ENCODE measurements around the gene PRAMEF17. TPM values are rescaled to one million over a fixed set of nuclear protein-coding genes. Genes with fewer than 3 reads are reported as not detected.
"Not testable (repeated sequence)": the region's sequence is repeated elsewhere in the genome, so short reads cannot be mapped to it uniquely, and the experiment has no call there.

Gene PRAMEF17
- total and polyA plus RNA-seq, 2 of the 8 experiments (the other 6 are each of a cell fraction or from before 2014, with no cell fraction given) = not detected

- H3K27ac ChIP-seq (ENCODE audit: low read depth, low read length); CTCF ChIA-PET (ENCODE audit: partially characterized antibody); H4K20me1 ChIP-seq (replicated peaks in 1 of 2; ENCODE audit: control insufficient read depth in 1 of 2, insufficient read depth in 2 of 2, low read length in 2 of 2); H3K27me3 ChIP-seq (replicated peaks in 1 of 4; ENCODE audit: control insufficient read depth in 3 of 4, extremely low read depth in 1 of 4, insufficient read depth in 3 of 4, low read length in 3 of 4); H3K18ac ChIP-seq (ENCODE audit: extremely low read depth, low read length); H3K23ac ChIP-seq (ENCODE audit: insufficient read length); H3K79me1 ChIP-seq (ENCODE audit: low read depth, low read length); H4K8ac ChIP-seq (ENCODE audit: extremely low read depth, insufficient read depth, low read length); POLR2A ChIA-PET (ENCODE audit: partially characterized antibody); H3K9ac ChIP-seq (replicated peaks in 1 of 4; ENCODE audit: extremely low read depth in 1 of 4, low read depth in 3 of 4, low read length in 3 of 4); H3K36me3 ChIP-seq (ENCODE audit: control insufficient read depth in 2 of 4, insufficient read depth in 4 of 4, low read length in 3 of 4); H2AK5ac ChIP-seq (ENCODE audit: low read depth, low read length); H3K79me2 ChIP-seq (ENCODE audit: control insufficient read depth in 1 of 2, insufficient read depth in 2 of 2, low read length in 2 of 2); H3K4me1 ChIP-seq (replicated peaks in 1 of 4; ENCODE audit: control insufficient read depth in 3 of 4, insufficient read depth in 4 of 4, low read length in 3 of 4); H2AFZ ChIP-seq (ENCODE audit: low read length); H2BK5ac ChIP-seq (ENCODE audit: low read depth, low read length); H3K4me2 ChIP-seq (ENCODE audit: insufficient read depth in 1 of 2, low read depth in 2 of 2, low read length in 2 of 2); H4K5ac ChIP-seq (ENCODE audit: insufficient read length, low read depth, low read length); H2BK15ac ChIP-seq (ENCODE audit: low read length); H3K4me3 ChIP-seq (ENCODE audit: extremely low read depth in 1 of 4, insufficient read depth in 2 of 4, low read depth in 3 of 4, low read length in 4 of 4); H3K23me2 ChIP-seq (ENCODE audit: low read depth, low read length); H3K4ac ChIP-seq (replicated peaks; ENCODE audit: insufficient read length, low read depth, low read length); FAIRE-seq; H2BK120ac ChIP-seq (replicated peaks; ENCODE audit: low read depth, low read length); H3K14ac ChIP-seq (ENCODE audit: insufficient read length); H2BK20ac ChIP-seq (ENCODE audit: low read length); H2BK12ac ChIP-seq (ENCODE audit: low read depth, low read length); H3K56ac ChIP-seq (replicated peaks; ENCODE audit: insufficient read length, low read depth, low read length); DNase-seq (ENCODE audit: low read depth in 1 of 2, low spot score in 2 of 2); H4K91ac ChIP-seq (replicated peaks; ENCODE audit: insufficient read length, low read length): not testable (repeated sequence)
- peaks cover 21 to 41% of the 10 kb centered on the region in 2 experiments for H3K9me3 ChIP-seq (ENCODE audit: insufficient read depth in 2 of 2, low read depth in 1 of 2, low read length in 1 of 2)
- 80% methylated on average over 3 of the region's 3 CpGs; no CpG with 5 or more reads in 1 of the 2 experiments for WGBS, 2 experiments (ENCODE audit: extremely low coverage in 1 of 2, insufficient coverage in 1 of 2, insufficient read length in 1 of 2, insufficient replicate concordance in 2 of 2, low coverage in 1 of 2, low lambda C conversion rate in 2 of 2, missing lambda C conversion rate in 1 of 2)
Observed at GRCh38 chr1:13378983-13379382, 10.4 kb upstream of the PRAMEF17 start.

DNA sequence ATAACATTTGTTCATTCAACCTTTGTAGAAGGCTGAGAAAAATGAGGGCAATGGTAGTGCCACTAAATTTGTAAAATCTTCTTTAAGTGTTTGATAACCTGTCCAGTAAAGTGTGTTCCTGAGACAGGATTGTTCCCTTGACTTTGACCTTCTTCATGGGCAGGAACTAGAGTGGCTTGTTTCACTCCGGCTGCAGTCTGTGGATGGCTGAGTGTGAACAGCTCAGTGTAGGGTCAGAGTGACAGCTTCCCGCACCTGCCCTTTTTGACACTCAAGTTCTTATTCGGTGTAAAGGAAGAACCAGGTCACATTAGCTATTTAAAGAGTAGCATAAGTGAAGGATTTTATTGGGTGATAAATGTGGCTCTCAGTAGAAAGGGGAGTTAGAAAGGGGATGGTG is 9.1 kb upstream of the PRAMEF17 start:
- WGBS, 2 experiments (ENCODE audit: extremely low coverage in 1 of 2, insufficient coverage in 1 of 2, insufficient read length in 1 of 2, insufficient replicate concordance in 2 of 2, low coverage in 1 of 2, low lambda C conversion rate in 2 of 2, missing lambda C conversion rate in 1 of 2) = 84% methylated on average over 3 of the region's 3 CpGs; no CpG with 5 or more reads in 1 of the 2 experiments
- not testable (repeated sequence) for H2AK5ac ChIP-seq (ENCODE audit: low read depth, low read length)

More for the DNA sequence above, 9.1 kb upstream of the PRAMEF17 start:
- H3K4ac ChIP-seq (replicated peaks; ENCODE audit: insufficient read length, low read depth, low read length); DNase-seq (ENCODE audit: low read depth in 1 of 2, low spot score in 2 of 2); H3K23ac ChIP-seq (ENCODE audit: insufficient read length); H2BK120ac ChIP-seq (replicated peaks; ENCODE audit: low read depth, low read length); H2BK15ac ChIP-seq (ENCODE audit: low read length); H3K79me1 ChIP-seq (ENCODE audit: low read depth, low read length); H3K79me2 ChIP-seq (ENCODE audit: control insufficient read depth in 1 of 2, insufficient read depth in 2 of 2, low read length in 2 of 2); H3K14ac ChIP-seq (ENCODE audit: insufficient read length); FAIRE-seq; H4K91ac ChIP-seq (replicated peaks; ENCODE audit: insufficient read length, low read length); H4K20me1 ChIP-seq (replicated peaks in 1 of 2; ENCODE audit: control insufficient read depth in 1 of 2, insufficient read depth in 2 of 2, low read length in 2 of 2); H3K9ac ChIP-seq (replicated peaks in 1 of 4; ENCODE audit: extremely low read depth in 1 of 4, low read depth in 3 of 4, low read length in 3 of 4); H3K4me3 ChIP-seq (ENCODE audit: extremely low read depth in 1 of 4, insufficient read depth in 2 of 4, low read depth in 3 of 4, low read length in 4 of 4); POLR2A ChIA-PET (ENCODE audit: partially characterized antibody); H3K4me2 ChIP-seq (ENCODE audit: insufficient read depth in 1 of 2, low read depth in 2 of 2, low read length in 2 of 2); H4K8ac ChIP-seq (ENCODE audit: extremely low read depth, insufficient read depth, low read length); H2AFZ ChIP-seq (ENCODE audit: low read length); H3K56ac ChIP-seq (replicated peaks; ENCODE audit: insufficient read length, low read depth, low read length); CTCF ChIA-PET (ENCODE audit: partially characterized antibody); H3K36me3 ChIP-seq (ENCODE audit: control insufficient read depth in 2 of 4, insufficient read depth in 4 of 4, low read length in 3 of 4); H3K18ac ChIP-seq (ENCODE audit: extremely low read depth, low read length); H3K4me1 ChIP-seq (replicated peaks in 1 of 4; ENCODE audit: control insufficient read depth in 3 of 4, insufficient read depth in 4 of 4, low read length in 3 of 4); H2BK12ac ChIP-seq (ENCODE audit: low read depth, low read length); H2BK5ac ChIP-seq (ENCODE audit: low read depth, low read length); H3K23me2 ChIP-seq (ENCODE audit: low read depth, low read length); H3K27ac ChIP-seq (ENCODE audit: low read depth, low read length); H2BK20ac ChIP-seq (ENCODE audit: low read length); H4K5ac ChIP-seq (ENCODE audit: insufficient read length, low read depth, low read length); H3K27me3 ChIP-seq (replicated peaks in 1 of 4; ENCODE audit: control insufficient read depth in 3 of 4, extremely low read depth in 1 of 4, insufficient read depth in 3 of 4, low read length in 3 of 4): not testable (repeated sequence)
- peaks cover 12 to 31% of the 10 kb centered on the region in 2 experiments; a peak in 2 of 4 replicates for H3K9me3 ChIP-seq (ENCODE audit: insufficient read depth in 2 of 2, low read depth in 1 of 2, low read length in 1 of 2)
